ENCODE data around the gene BEGAIN. TPM values are rescaled to one million over a fixed set of nuclear protein-coding genes. Genes with fewer than 3 reads are reported as not detected.

BEGAIN gene
- total RNA-seq, 1 experiment from 2014 or later = 7.0 TPM

- no TSS peak for BruUV-seq (replicated peaks)
- no peak for DNase-seq (ENCODE audit: unreplicated experiment)
- Mint-ChIP-seq H3K27me3 (ENCODE audit: insufficient read depth, unreplicated experiment) (peaks cover 11% of the 10 kb centered on the region), H3K4me3 (ENCODE audit: unreplicated experiment) (no peak overlapping the region), H3K27ac (ENCODE audit: low read depth, unreplicated experiment) (no peak overlapping the region), H3K36me3 (ENCODE audit: insufficient read depth, unreplicated experiment) (peaks cover 6% of the 10 kb centered on the region), H3K9me3 (ENCODE audit: unreplicated experiment) (no peaks in the 10 kb centered on the region), H3K4me1 (ENCODE audit: insufficient read depth, unreplicated experiment) (no peaks in the 10 kb centered on the region)
- CTCF ChIA-PET = no interaction called here
- POLR2A ChIA-PET = no interaction called here
- TF ChIP-seq, protein P1, sequence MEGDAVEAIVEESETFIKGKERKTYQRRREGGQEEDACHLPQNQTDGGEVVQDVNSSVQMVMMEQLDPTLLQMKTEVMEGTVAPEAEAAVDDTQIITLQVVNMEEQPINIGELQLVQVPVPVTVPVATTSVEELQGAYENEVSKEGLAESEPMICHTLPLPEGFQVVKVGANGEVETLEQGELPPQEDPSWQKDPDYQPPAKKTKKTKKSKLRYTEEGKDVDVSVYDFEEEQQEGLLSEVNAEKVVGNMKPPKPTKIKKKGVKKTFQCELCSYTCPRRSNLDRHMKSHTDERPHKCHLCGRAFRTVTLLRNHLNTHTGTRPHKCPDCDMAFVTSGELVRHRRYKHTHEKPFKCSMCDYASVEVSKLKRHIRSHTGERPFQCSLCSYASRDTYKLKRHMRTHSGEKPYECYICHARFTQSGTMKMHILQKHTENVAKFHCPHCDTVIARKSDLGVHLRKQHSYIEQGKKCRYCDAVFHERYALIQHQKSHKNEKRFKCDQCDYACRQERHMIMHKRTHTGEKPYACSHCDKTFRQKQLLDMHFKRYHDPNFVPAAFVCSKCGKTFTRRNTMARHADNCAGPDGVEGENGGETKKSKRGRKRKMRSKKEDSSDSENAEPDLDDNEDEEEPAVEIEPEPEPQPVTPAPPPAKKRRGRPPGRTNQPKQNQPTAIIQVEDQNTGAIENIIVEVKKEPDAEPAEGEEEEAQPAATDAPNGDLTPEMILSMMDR (IDR thresholded peaks at IDR 0.05; ENCODE audit: unreplicated experiment) = no peak
- intact Hi-C loops (cut with micrococcal nuclease) = no loop called here
Observed at GRCh38 chr14:100572543-100572942, 14.7 kb downstream of the BEGAIN start.

DNA sequence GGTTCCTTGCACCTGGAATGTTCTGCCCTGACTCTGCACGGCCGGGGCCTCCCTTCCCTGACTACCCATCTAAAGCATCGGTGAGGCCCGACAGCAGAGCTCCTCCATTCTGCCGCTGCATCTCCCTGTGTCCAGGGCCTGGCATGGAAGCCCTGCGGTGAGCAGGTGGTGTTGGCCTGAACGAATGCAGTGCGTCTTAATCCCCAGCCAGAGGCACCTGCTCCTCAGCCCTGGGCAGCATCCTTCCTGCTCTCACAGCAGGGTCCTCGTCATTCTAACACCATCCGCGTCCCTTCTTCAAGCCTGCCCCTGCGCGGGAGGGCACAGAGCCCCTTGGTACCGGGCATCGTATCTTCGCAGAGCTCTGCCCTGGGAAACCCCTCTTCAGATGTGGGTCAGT is 15.4 kb downstream of the BEGAIN start:
- no TSS peak for BruUV-seq (replicated peaks)
- TF ChIP-seq, protein P1 (IDR thresholded peaks at IDR 0.05; ENCODE audit: unreplicated experiment) = no peak
- Mint-ChIP-seq H3K27me3 (ENCODE audit: insufficient read depth, unreplicated experiment) (peaks cover 11% of the 10 kb centered on the region), H3K4me3 (ENCODE audit: unreplicated experiment) (no peak overlapping the region), H3K4me1 (ENCODE audit: insufficient read depth, unreplicated experiment) (no peaks in the 10 kb centered on the region), H3K27ac (ENCODE audit: low read depth, unreplicated experiment) (no peak overlapping the region), H3K36me3 (ENCODE audit: insufficient read depth, unreplicated experiment) (peaks cover 6% of the 10 kb centered on the region), H3K9me3 (ENCODE audit: unreplicated experiment) (no peaks in the 10 kb centered on the region)
- CTCF ChIA-PET = no interaction called here
- no peak for DNase-seq (ENCODE audit: unreplicated experiment)
- intact Hi-C loops (cut with micrococcal nuclease) = no loop called here
- POLR2A ChIA-PET = interaction anchor here (0.7 kb wide), 1 partner anchor 1875 kb away, joined by 3 read pairs; no protein-coding TSS in a partner anchor

- TF ChIP-seq, protein P1 (IDR thresholded peaks at IDR 0.05; ENCODE audit: unreplicated experiment) = no peak
- H3K36me3 Mint-ChIP-seq (ENCODE audit: insufficient read depth, unreplicated experiment) = peaks cover 6% of the 10 kb centered on the region
- intact Hi-C loops (cut with micrococcal nuclease) = no loop called here
- BruUV-seq (replicated peaks) = no TSS peak
- peaks cover 11% of the 10 kb centered on the region for H3K27me3 Mint-ChIP-seq (ENCODE audit: insufficient read depth, unreplicated experiment)
- no peak overlapping the region for H3K4me3 Mint-ChIP-seq (ENCODE audit: unreplicated experiment)
- H3K9me3 Mint-ChIP-seq (ENCODE audit: unreplicated experiment) = no peaks in the 10 kb centered on the region
- no peak overlapping the region for H3K27ac Mint-ChIP-seq (ENCODE audit: low read depth, unreplicated experiment)
- POLR2A ChIA-PET = no interaction called here
- no peaks in the 10 kb centered on the region for H3K4me1 Mint-ChIP-seq (ENCODE audit: insufficient read depth, unreplicated experiment)
- no peak for DNase-seq (ENCODE audit: unreplicated experiment)
- CTCF ChIA-PET = interaction anchor here (1.2 kb wide), 1 partner anchor 76 kb away, joined by 4 read pairs; no protein-coding TSS in a partner anchor
Observed at GRCh38 chr14:100570726-100571454, 16.3 kb downstream of the BEGAIN start.

DNA sequence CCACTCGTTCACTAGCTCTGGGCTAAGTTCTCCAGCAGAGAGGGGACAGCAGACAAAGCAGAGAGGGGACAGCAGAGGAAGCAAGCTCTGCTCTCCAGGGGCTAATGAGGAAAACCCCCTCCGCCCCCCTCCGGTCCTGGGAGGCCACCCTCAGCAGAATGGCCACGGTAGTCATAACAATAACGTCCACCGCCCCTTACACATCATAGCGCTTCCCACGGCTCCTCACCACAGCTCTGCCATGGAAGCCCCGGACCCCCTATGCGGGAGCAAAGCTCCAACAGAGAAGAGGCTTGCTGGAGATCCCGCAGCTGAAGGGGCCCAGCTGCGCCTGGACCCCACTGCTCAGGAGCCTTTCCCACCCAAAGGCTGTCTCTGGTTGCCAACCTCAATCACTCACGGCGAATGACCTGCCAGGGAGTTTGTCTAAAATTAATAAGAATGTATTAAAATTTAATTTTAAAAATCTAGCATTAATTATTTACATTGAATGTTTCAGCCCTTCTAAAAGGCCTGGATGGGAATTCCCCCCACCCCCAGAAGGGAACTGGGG is 17.4 kb downstream of the BEGAIN start:
- CTCF ChIA-PET = interaction anchor here (1.2 kb wide), 1 partner anchor 77 kb away, joined by 4 read pairs; no protein-coding TSS in a partner anchor
- H3K9me3 Mint-ChIP-seq (ENCODE audit: unreplicated experiment) = no peaks in the 10 kb centered on the region
- no TSS peak for BruUV-seq (replicated peaks)
- peaks cover 6% of the 10 kb centered on the region for H3K36me3 Mint-ChIP-seq (ENCODE audit: insufficient read depth, unreplicated experiment)
- intact Hi-C loops (cut with micrococcal nuclease) = no loop called here
- H3K4me1 Mint-ChIP-seq (ENCODE audit: insufficient read depth, unreplicated experiment) = no peaks in the 10 kb centered on the region
- POLR2A ChIA-PET = no interaction called here
- TF ChIP-seq, protein P1 (IDR thresholded peaks at IDR 0.05; ENCODE audit: unreplicated experiment) = no peak
- H3K27me3 Mint-ChIP-seq (ENCODE audit: insufficient read depth, unreplicated experiment) = peaks cover 11% of the 10 kb centered on the region
- H3K4me3 Mint-ChIP-seq (ENCODE audit: unreplicated experiment) = no peak overlapping the region
- DNase-seq (ENCODE audit: unreplicated experiment) = no peak
- H3K27ac Mint-ChIP-seq (ENCODE audit: low read depth, unreplicated experiment) = no peak overlapping the region
